ENCODE data around the gene MYF6. TPM values are rescaled to one million over a fixed set of nuclear protein-coding genes. Genes with fewer than 3 reads are reported as not detected.

The MYF6 gene
- total RNA-seq, 1 experiment from 2014 or later: not detected

DNA sequence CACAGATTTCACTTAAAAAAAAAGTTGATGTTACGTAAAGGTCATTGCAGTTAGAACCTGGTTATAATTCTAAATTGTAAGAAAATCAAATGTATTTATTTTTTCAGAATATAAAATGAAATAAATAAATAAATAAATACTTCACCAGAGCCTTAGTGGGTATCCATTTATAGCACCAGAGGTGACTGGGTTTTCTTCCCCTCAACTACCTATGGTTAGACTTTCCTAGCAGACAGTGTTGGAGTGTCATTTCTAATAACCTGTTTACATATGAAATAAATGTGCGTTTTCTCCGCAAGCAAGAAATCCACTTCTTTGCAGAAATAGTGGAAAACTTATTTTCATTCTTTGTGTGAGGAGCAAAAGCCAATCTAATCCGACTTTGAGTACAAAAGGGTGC is 6.0 kb downstream of the MYF6 start:
- Mint-ChIP-seq H3K4me1 (ENCODE audit: insufficient read depth, unreplicated experiment) (no peaks in the 10 kb centered on the region), H3K27me3 (ENCODE audit: insufficient read depth, unreplicated experiment) (peaks cover 34% of the 10 kb centered on the region), H3K9me3 (ENCODE audit: unreplicated experiment) (no peaks in the 10 kb centered on the region), H3K27ac (ENCODE audit: low read depth, unreplicated experiment) (no peak overlapping the region), H3K4me3 (ENCODE audit: unreplicated experiment) (no peak overlapping the region), H3K36me3 (ENCODE audit: insufficient read depth, unreplicated experiment) (no peaks in the 10 kb centered on the region)
- no TSS peak for BruUV-seq (replicated peaks)
- TF ChIP-seq, protein P1, sequence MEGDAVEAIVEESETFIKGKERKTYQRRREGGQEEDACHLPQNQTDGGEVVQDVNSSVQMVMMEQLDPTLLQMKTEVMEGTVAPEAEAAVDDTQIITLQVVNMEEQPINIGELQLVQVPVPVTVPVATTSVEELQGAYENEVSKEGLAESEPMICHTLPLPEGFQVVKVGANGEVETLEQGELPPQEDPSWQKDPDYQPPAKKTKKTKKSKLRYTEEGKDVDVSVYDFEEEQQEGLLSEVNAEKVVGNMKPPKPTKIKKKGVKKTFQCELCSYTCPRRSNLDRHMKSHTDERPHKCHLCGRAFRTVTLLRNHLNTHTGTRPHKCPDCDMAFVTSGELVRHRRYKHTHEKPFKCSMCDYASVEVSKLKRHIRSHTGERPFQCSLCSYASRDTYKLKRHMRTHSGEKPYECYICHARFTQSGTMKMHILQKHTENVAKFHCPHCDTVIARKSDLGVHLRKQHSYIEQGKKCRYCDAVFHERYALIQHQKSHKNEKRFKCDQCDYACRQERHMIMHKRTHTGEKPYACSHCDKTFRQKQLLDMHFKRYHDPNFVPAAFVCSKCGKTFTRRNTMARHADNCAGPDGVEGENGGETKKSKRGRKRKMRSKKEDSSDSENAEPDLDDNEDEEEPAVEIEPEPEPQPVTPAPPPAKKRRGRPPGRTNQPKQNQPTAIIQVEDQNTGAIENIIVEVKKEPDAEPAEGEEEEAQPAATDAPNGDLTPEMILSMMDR (IDR thresholded peaks at IDR 0.05; ENCODE audit: unreplicated experiment): no peak
- ChIA-PET CTCF (no interaction called here), POLR2A (no interaction called here)
- intact Hi-C loops (cut with micrococcal nuclease): no loop called here
- DNase-seq (ENCODE audit: unreplicated experiment): no peak

DNA sequence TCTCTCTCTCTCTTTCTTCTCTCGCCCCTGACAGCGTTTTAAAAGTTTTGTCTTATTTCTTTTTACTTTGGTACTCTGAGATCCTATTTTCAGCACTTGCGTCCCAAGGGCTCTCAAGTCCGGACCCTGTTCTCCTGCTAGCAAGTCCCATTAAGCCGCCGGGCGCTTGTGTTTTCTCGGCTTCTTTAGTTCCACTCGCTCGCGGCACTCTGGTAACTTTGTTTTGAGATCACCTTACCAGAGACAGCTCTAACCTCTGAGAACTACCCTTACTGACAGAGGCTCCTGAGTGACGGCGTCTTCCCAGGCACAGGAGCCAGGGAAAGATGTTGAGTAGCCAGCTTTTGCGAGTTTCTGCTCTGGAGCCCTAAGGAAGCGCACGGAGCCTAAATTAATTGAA is 6.6 kb downstream of the MYF6 start:
- POLR2A ChIA-PET: interaction anchor here (0.7 kb wide), 1 partner anchor 1115 kb away, joined by 3 read pairs; no protein-coding TSS in a partner anchor
- H3K27me3 Mint-ChIP-seq (ENCODE audit: insufficient read depth, unreplicated experiment): peaks cover 40% of the 10 kb centered on the region
- CTCF ChIA-PET: no interaction called here

DNA sequence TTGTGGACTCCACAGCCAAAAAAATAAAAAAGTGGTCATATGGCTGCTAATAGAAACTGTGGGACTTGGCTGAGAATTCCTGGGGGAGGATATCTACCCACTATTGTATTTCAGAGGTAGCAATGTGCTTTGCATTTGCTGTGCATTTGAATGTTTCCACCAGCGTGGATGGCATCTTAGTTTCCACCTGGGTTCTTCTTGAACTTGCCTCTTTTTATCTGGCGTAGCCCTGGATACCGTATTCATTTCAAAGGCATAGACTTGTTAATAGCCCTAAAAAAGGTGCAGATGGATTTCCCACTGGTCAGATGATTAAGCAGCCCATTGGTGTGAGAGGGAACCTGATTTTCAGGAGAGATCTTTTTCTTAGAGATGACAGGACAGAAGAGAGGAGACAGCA is 7.4 kb downstream of the MYF6 start:
- Mint-ChIP-seq H3K9me3 (ENCODE audit: unreplicated experiment) (no peaks in the 10 kb centered on the region), H3K4me3 (ENCODE audit: unreplicated experiment) (no peak overlapping the region), H3K4me1 (ENCODE audit: insufficient read depth, unreplicated experiment) (no peaks in the 10 kb centered on the region), H3K36me3 (ENCODE audit: insufficient read depth, unreplicated experiment) (no peaks in the 10 kb centered on the region), H3K27me3 (ENCODE audit: insufficient read depth, unreplicated experiment) (peaks cover 42% of the 10 kb centered on the region), H3K27ac (ENCODE audit: low read depth, unreplicated experiment) (no peak overlapping the region)
- no peak for DNase-seq (ENCODE audit: unreplicated experiment)
- BruUV-seq (replicated peaks): no TSS peak
- CTCF ChIA-PET: no interaction called here
- intact Hi-C loops (cut with micrococcal nuclease): no loop called here
- TF ChIP-seq, protein P1 (IDR thresholded peaks at IDR 0.05; ENCODE audit: unreplicated experiment): no peak
- POLR2A ChIA-PET: interaction anchor here (0.5 to 0.7 kb wide), 2 partner anchors 10 to 1116 kb away, joined by 3 read pairs; no protein-coding TSS in a partner anchor

More for the DNA sequence above, 6.6 kb downstream of the MYF6 start:
- no peaks in the 10 kb centered on the region for H3K36me3 Mint-ChIP-seq (ENCODE audit: insufficient read depth, unreplicated experiment)
- TF ChIP-seq, protein P1 (IDR thresholded peaks at IDR 0.05; ENCODE audit: unreplicated experiment): no peak
- DNase-seq (ENCODE audit: unreplicated experiment): no peak
- no peaks in the 10 kb centered on the region for H3K4me1 Mint-ChIP-seq (ENCODE audit: insufficient read depth, unreplicated experiment)
- intact Hi-C loops (cut with micrococcal nuclease): no loop called here
- BruUV-seq (replicated peaks): no TSS peak
- no peak overlapping the region for H3K4me3 Mint-ChIP-seq (ENCODE audit: unreplicated experiment)
- H3K27ac Mint-ChIP-seq (ENCODE audit: low read depth, unreplicated experiment): no peak overlapping the region
- no peaks in the 10 kb centered on the region for H3K9me3 Mint-ChIP-seq (ENCODE audit: unreplicated experiment)

DNA sequence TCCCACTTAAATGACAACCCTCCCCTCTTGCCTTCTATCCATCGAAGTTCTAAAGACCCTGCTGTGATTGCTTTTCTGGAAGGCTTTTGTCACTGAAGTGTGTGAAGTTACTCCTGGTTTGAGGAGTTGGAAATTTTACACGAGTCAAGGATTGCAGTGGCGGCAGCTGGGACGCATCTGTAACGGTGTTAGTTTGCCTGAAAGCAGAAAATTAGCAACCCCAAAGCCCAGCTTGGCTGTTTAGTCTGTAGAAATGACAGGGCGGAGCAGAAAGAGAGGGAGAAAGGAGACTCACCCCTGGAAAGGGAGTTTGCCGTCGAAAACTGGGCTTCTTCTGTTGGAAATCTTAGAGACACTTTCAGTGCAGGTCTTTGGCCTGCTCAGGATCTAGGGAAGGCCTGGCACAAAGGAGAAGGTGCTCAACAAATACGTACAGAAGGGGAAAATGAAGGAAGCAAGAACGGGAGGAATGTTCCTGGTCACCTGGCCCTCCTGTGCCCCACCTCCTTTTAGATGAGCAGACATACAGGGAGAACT is 8.3 kb downstream of the MYF6 start:
- DNase-seq (ENCODE audit: unreplicated experiment): no peak
- H3K27me3 Mint-ChIP-seq (ENCODE audit: insufficient read depth, unreplicated experiment): peaks cover 42% of the 10 kb centered on the region
- ChIA-PET POLR2A (no interaction called here), CTCF (interaction anchor here (0.7 kb wide), 1 partner anchor 880 kb away, joined by 3 read pairs; no protein-coding TSS in a partner anchor)
- BruUV-seq (replicated peaks): no TSS peak
- no peak overlapping the region for H3K27ac Mint-ChIP-seq (ENCODE audit: low read depth, unreplicated experiment)
- no peak overlapping the region for H3K4me3 Mint-ChIP-seq (ENCODE audit: unreplicated experiment)
- no peaks in the 10 kb centered on the region for H3K9me3 Mint-ChIP-seq (ENCODE audit: unreplicated experiment)
- intact Hi-C loops (cut with micrococcal nuclease): no loop called here
- H3K4me1 Mint-ChIP-seq (ENCODE audit: insufficient read depth, unreplicated experiment): no peaks in the 10 kb centered on the region
- TF ChIP-seq, protein P1 (IDR thresholded peaks at IDR 0.05; ENCODE audit: unreplicated experiment): no peak
- no peaks in the 10 kb centered on the region for H3K36me3 Mint-ChIP-seq (ENCODE audit: insufficient read depth, unreplicated experiment)
